Gastroesophageal sphincter (tissue), 4 donors: ENCODE measurements around the gene MOB3B. TPM values are rescaled to one million over a fixed set of nuclear protein-coding genes. Genes with fewer than 3 reads are reported as not detected.
A peak's percentile ranks its signal among the peaks of the same experiment; 100 is the strongest.

ENCODE experiments used
- ATAC-seq: fragments of 150-250 bp; one replicate; pipeline ENCODE4 v1.9.1; 2016; ENCODE audit warnings: mild to moderate bottlenecking, moderate library complexity
- H3K27ac ChIP-seq, 4 donors: fragments of 200-600 bp; sonication (generic) in 3 of 4; 1 replicate in 3 of 4; 2 replicates in 1 of 4; pipeline ENCODE4 v1.5.1; 2016 to 2019
- H3K27me3 ChIP-seq: fragments of 200-600 bp; sonication (generic); one replicate; pipeline ENCODE4 v1.5.1; 2019
- H3K36me3 ChIP-seq, 2 donors: fragments of 200-600 bp; sonication (generic); one replicate each; pipeline ENCODE4 v1.5.1; 2019; ENCODE audit warnings: control low read depth in 1 of 2
- H3K4me1 ChIP-seq, 3 donors: fragments of 200-600 bp; sonication (generic); 1 replicate in 2 of 3; 2 replicates in 1 of 3; pipeline ENCODE4 v1.5.1; 2016 to 2019; ENCODE audit warnings: control low read depth in 2 of 3
- H3K4me3 ChIP-seq, 2 donors: fragments of 200-600 bp; sonication (generic); one replicate each; pipeline ENCODE4 v1.5.1; 2019; ENCODE audit warnings: mild to moderate bottlenecking in 1 of 2, moderate library complexity in 1 of 2
- H3K9me3 ChIP-seq, 3 donors: fragments of 200-600 bp; sonication (generic); one replicate each; pipeline ENCODE4 v1.5.1; 2017 to 2019; ENCODE audit warnings: control low read depth in 2 of 3
- EP300 ChIP-seq: sonication (generic); formaldehyde crosslinking; IDR thresholded peaks from one replicate; pipeline ENCODE4 v1.6.1; 2017; ENCODE audit warnings: antibody characterized with exemption, mild to moderate bottlenecking
- POLR2A ChIP-seq, 2 donors: fragments of 450-650 bp; IDR thresholded peaks; one replicate each; pipeline ENCODE4 v1.6.1; 2017; ENCODE audit warnings: antibody characterized with exemption in 2 of 2, mild to moderate bottlenecking in 2 of 2, moderate library complexity in 1 of 2
- POLR2AphosphoS5 ChIP-seq: sonication (generic); formaldehyde crosslinking; IDR thresholded peaks from one replicate; pipeline ENCODE4 v1.6.1; 2017; ENCODE audit warnings: antibody characterized with exemption
- WGBS, 2 donors: methylation state at CpG; one replicate each; pipeline ENCODE4 v1.1.5; 2018; ENCODE audit warnings: low coverage in 1 of 2; 5-methylcytosine and 5-hydroxymethylcytosine counted together
- total RNA-seq, 4 donors: library from RNA; depleted of rRNA; stranded (reverse); fragments of >200 nt; gene quantifications; one replicate each; pipeline ENCODE4 v1.1.0, GENCODE V29; 2016
- TF ChIP-seq, protein P1 (sequence below), 4 experiments: fragments of 200-600 bp in 2 of 4; fragments of 450-650 bp in 2 of 4; sonication (generic) in 1 of 4; IDR thresholded peaks; one replicate each; pipeline ENCODE4 v1.5.1; 2017 to 2019; ENCODE audit warnings: antibody characterized with exemption in 4 of 4, mild to moderate bottlenecking in 2 of 4, moderate library complexity in 2 of 4

Gene MOB3B
- total RNA-seq, 4 donors from 2014 or later, result 10.2 to 12.4 (median 11.6) TPM

GRCh38 chr9:27336126-27336525, 193.5 kb downstream of the MOB3B start:
- TF ChIP-seq POLR2AphosphoS5, result no peak
- no peak for TF ChIP-seq POLR2A (IDR thresholded peaks at IDR 0.05)
- no peak for TF ChIP-seq EP300
- TF ChIP-seq, protein P1, sequence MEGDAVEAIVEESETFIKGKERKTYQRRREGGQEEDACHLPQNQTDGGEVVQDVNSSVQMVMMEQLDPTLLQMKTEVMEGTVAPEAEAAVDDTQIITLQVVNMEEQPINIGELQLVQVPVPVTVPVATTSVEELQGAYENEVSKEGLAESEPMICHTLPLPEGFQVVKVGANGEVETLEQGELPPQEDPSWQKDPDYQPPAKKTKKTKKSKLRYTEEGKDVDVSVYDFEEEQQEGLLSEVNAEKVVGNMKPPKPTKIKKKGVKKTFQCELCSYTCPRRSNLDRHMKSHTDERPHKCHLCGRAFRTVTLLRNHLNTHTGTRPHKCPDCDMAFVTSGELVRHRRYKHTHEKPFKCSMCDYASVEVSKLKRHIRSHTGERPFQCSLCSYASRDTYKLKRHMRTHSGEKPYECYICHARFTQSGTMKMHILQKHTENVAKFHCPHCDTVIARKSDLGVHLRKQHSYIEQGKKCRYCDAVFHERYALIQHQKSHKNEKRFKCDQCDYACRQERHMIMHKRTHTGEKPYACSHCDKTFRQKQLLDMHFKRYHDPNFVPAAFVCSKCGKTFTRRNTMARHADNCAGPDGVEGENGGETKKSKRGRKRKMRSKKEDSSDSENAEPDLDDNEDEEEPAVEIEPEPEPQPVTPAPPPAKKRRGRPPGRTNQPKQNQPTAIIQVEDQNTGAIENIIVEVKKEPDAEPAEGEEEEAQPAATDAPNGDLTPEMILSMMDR (IDR thresholded peaks at IDR 0.05), result no peak
- no peaks in the 10 kb centered on the region for H3K9me3 ChIP-seq
- ATAC-seq, result no peak
- no peak overlapping the region for H3K27ac ChIP-seq
- H3K36me3 ChIP-seq, result no peaks in the 10 kb centered on the region
- peaks cover 3 to 50% (median 27%) of the 10 kb centered on the region in 3 donors for H3K4me1 ChIP-seq
- H3K27me3 ChIP-seq, result no peaks in the 10 kb centered on the region
- H3K4me3 ChIP-seq, result no peak overlapping the region
- WGBS, 2 donors, result 100% methylated on average over 1 of the region's 1 CpG

DNA sequence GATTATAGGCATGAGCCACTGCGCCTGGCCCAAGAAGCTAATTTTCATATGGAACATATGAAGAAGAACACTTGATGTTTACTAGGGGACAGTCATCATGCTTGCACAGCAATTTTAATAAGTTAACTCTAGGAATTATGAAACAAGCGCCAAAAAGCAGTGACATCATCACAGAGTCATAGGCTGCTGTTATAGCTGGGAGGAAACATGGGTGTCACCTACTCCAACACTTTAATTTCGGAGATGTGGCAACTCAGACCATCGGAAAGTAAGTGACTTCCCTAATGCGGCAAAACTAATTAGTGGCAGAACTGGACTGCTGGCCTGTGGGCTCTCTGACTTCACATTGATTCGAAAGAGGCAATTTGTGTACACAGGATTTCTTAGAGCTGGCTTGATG, 194.5 kb downstream of the MOB3B start:
- 89 to 94% methylated on average over 3 to 5 of the region's 6 CpGs for WGBS, 2 donors
- Histone ChIP-seq H3K27ac (no peak overlapping the region), H3K9me3 (no peaks in the 10 kb centered on the region), H3K4me1 (peaks cover 3 to 39% (median 18%) of the 10 kb centered on the region in 3 donors), H3K27me3 (no peaks in the 10 kb centered on the region), H3K4me3 (no peak overlapping the region), H3K36me3 (peaks cover 0 to 5% of the 10 kb centered on the region in 2 donors)
- ATAC-seq, result no peak
- no peak for TF ChIP-seq POLR2A (IDR thresholded peaks at IDR 0.05)
- TF ChIP-seq, protein P1 (IDR thresholded peaks at IDR 0.05), result no peak
- TF ChIP-seq EP300, result no peak
- TF ChIP-seq POLR2AphosphoS5, result no peak

- Histone ChIP-seq H3K36me3 (peaks cover 0 to 9% of the 10 kb centered on the region in 2 donors), H3K27me3 (no peaks in the 10 kb centered on the region), H3K4me3 (no peak overlapping the region), H3K9me3 (no peaks in the 10 kb centered on the region), H3K4me1 (peaks cover 3 to 23% (median 5%) of the 10 kb centered on the region in 3 donors), H3K27ac (peak overlapping the region in 1 of 4 donors; percentile 32)
- WGBS, 2 donors, result 18 to 37% methylated on average over 5 to 7 of the region's 7 CpGs
- ATAC-seq, result peak; percentile 88
- TF ChIP-seq POLR2AphosphoS5, result peak; percentile 69
- no peak for TF ChIP-seq EP300
- TF ChIP-seq, protein P1 (IDR thresholded peaks at IDR 0.05), result peak; percentile 83 to 92 (median 90)
- TF ChIP-seq POLR2A (IDR thresholded peaks at IDR 0.05), result no peak
Measured at GRCh38 chr9:27333241-27334052, 196.2 kb downstream of the MOB3B start.

DNA sequence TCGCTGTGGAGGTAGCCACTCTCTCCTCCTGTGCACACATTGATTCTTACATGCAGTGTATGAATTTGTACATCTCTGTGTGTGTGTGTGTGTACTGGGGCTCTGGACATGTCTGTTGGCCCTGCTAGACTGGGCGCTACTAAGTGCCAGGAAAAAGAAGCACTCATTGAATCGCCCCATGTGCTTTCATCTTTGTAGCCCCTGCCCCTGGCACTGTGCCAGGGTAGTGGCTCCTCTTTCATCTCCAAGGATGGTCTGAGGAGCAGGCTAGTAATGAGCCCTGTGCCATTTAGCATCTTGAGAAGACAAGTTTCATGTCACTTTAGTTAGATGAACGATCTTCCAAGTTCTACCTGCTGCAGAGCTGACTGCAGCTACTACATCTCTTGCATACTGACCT, 198.2 kb downstream of the MOB3B start:
- no peak overlapping the region for H3K27ac ChIP-seq
- no peaks in the 10 kb centered on the region for H3K9me3 ChIP-seq
- H3K27me3 ChIP-seq, result no peaks in the 10 kb centered on the region
- TF ChIP-seq, protein P1 (IDR thresholded peaks at IDR 0.05), result no peak
- no peak for TF ChIP-seq POLR2A (IDR thresholded peaks at IDR 0.05)
- TF ChIP-seq EP300, result no peak
- TF ChIP-seq POLR2AphosphoS5, result no peak
- no peak for ATAC-seq
- 57 to 58% methylated on average over 2 of the region's 4 CpGs for WGBS, 2 donors
- peaks cover 0 to 9% of the 10 kb centered on the region in 2 donors for H3K36me3 ChIP-seq
- no peak overlapping the region for H3K4me3 ChIP-seq
- H3K4me1 ChIP-seq, result peaks cover 0 to 8% (median 3%) of the 10 kb centered on the region in 3 donors

- Histone ChIP-seq H3K27ac (no peak overlapping the region), H3K4me1 (peaks cover 0 to 8% (median 3%) of the 10 kb centered on the region in 3 donors), H3K36me3 (peaks cover 0 to 9% of the 10 kb centered on the region in 2 donors), H3K4me3 (no peak overlapping the region), H3K27me3 (no peaks in the 10 kb centered on the region), H3K9me3 (no peaks in the 10 kb centered on the region)
- 74 to 76% methylated on average over 7 to 9 of the region's 9 CpGs for WGBS, 2 donors
- no peak for ATAC-seq
- no peak for TF ChIP-seq POLR2AphosphoS5
- no peak for TF ChIP-seq EP300
- TF ChIP-seq, protein P1 (IDR thresholded peaks at IDR 0.05), result no peak
- TF ChIP-seq POLR2A (IDR thresholded peaks at IDR 0.05), result no peak
Measured at GRCh38 chr9:27329291-27329690, 200.3 kb downstream of the MOB3B start.
